SJCRH30 (cell line): ENCODE data around the gene PCDHGA7. TPM values are rescaled to one million over a fixed set of nuclear protein-coding genes. Genes with fewer than 3 reads are reported as not detected.
"Not testable (repeated sequence)": the region's sequence is repeated elsewhere in the genome, so short reads cannot be mapped to it uniquely, and the experiment has no call there.

Experiments
- DNase-seq, 2 experiments: peaks; one replicate each; pipeline ENCODE4 v3.0.0-alpha.2; 2015 to 2020
- H3K27ac ChIP-seq: fragments of 250-450 bp; sonication (Bioruptor Pico); 2 replicates; pipeline ENCODE4 v1.5.1; 2020; ENCODE audit warnings: mild to moderate bottlenecking, moderate library complexity
- H3K27me3 ChIP-seq: fragments of 250-450 bp; sonication (Bioruptor Pico); 2 replicates; pipeline ENCODE4 v1.5.1; 2020; ENCODE audit warnings: mild to moderate bottlenecking, moderate library complexity
- H3K36me3 ChIP-seq: fragments of 250-450 bp; sonication (Bioruptor Pico); 2 replicates; pipeline ENCODE4 v1.5.1; 2020; ENCODE audit warnings: mild to moderate bottlenecking, moderate library complexity
- H3K4me1 ChIP-seq: fragments of 250-450 bp; sonication (Bioruptor Pico); 2 replicates; pipeline ENCODE4 v1.5.1; 2020; ENCODE audit warnings: mild to moderate bottlenecking, moderate library complexity
- H3K4me3 ChIP-seq: fragments of 250-450 bp; sonication (Bioruptor Pico); 2 replicates; pipeline ENCODE4 v1.5.1; 2020; ENCODE audit warnings: mild to moderate bottlenecking, moderate library complexity
- H3K9me3 ChIP-seq: fragments of 250-450 bp; sonication (Bioruptor Pico); replicated peaks from 2 replicates; pipeline ENCODE4 v1.5.1; 2020; ENCODE audit warnings: mild to moderate bottlenecking, moderate library complexity
- total RNA-seq: library from RNA; depleted of rRNA; stranded (reverse); fragments of >200 nt; shearing (Covaris generic); gene quantifications from 2 replicates; pipeline ENCODE4 v1.2.3, GENCODE V29; 2014

Gene PCDHGA7
- total RNA-seq, 1 experiment from 2014 or later, result 4.7 TPM

- Histone ChIP-seq H3K36me3 (peaks cover 77% of the 10 kb centered on the region), H3K27me3 (no peaks in the 10 kb centered on the region), H3K4me3 (no peak overlapping the region), H3K9me3 (peaks cover 41% of the 10 kb centered on the region), H3K4me1 (no peaks in the 10 kb centered on the region), H3K27ac (no peak overlapping the region)
- no peak for DNase-seq
These were observed 25.6 kb upstream of the PCDHGA7 start for GRCh38 chr5:141356950-141357349.

- no peak for DNase-seq
- Histone ChIP-seq H3K27ac (no peak within 1 kb of the TSS), H3K9me3 (peaks cover 27% of the 10 kb centered on the region)
These were observed 22.6 kb upstream of the PCDHGA7 start, which contains the start of gene PCDHGB2 for GRCh38 chr5:141359790-141360426. Gene PCDHGB2, plus strand, starts transcription at chr5:141359994. Its CDS starts 142 bp downstream, at chr5:141360136.

GRCh38 chr5:141360685-141361084 is 21.9 kb upstream of the PCDHGA7 start:
- Histone ChIP-seq H3K9me3 (peaks cover 19% of the 10 kb centered on the region), H3K4me3 (no peak overlapping the region), H3K27ac (no peak overlapping the region), H3K27me3 (no peaks in the 10 kb centered on the region), H3K4me1 (no peaks in the 10 kb centered on the region), H3K36me3 (peaks cover 84% of the 10 kb centered on the region)
- DNase-seq, result no peak

More at GRCh38 chr5:141359790-141360426, 22.6 kb upstream of the PCDHGA7 start, which contains the start of gene PCDHGB2:
- Histone ChIP-seq H3K4me1 (no peaks in the 10 kb centered on the region), H3K36me3 (peaks cover 84% of the 10 kb centered on the region), H3K4me3 (no peak within 1 kb of the TSS), H3K27me3 (no peaks in the 10 kb centered on the region)

- no peak for DNase-seq
- Histone ChIP-seq H3K9me3 (peaks cover 16% of the 10 kb centered on the region), H3K36me3 (peaks cover 73% of the 10 kb centered on the region), H3K4me3 (no peak overlapping the region), H3K4me1 (no peaks in the 10 kb centered on the region), H3K27ac (no peak overlapping the region), H3K27me3 (no peaks in the 10 kb centered on the region)
These were observed 19.8 kb upstream of the PCDHGA7 start for GRCh38 chr5:141362719-141363118.

- DNase-seq, result no peak
- peaks cover 20% of the 10 kb centered on the region for H3K9me3 ChIP-seq
- H3K4me3 ChIP-seq, result no peak within 1 kb of the TSS
- H3K27me3 ChIP-seq, result no peaks in the 10 kb centered on the region
- peaks cover 67% of the 10 kb centered on the region for H3K36me3 ChIP-seq
- no peak within 1 kb of the TSS for H3K27ac ChIP-seq
- H3K4me1 ChIP-seq, result no peaks in the 10 kb centered on the region
These were observed 18.4 kb upstream of the PCDHGA7 start, which contains the start of gene PCDHGA5 for GRCh38 chr5:141363952-141364660. Gene PCDHGA5, plus strand, starts transcription at chr5:141364162. Its CDS starts 169 bp downstream, at chr5:141364331.

- H3K4me3 ChIP-seq, result no peak overlapping the region
- no peaks in the 10 kb centered on the region for H3K27me3 ChIP-seq
- H3K27ac ChIP-seq, result no peak overlapping the region
- H3K4me1 ChIP-seq, result no peaks in the 10 kb centered on the region
- DNase-seq, result no peak
- H3K36me3 ChIP-seq, result peaks cover 63% of the 10 kb centered on the region
- H3K9me3 ChIP-seq, result peaks cover 18% of the 10 kb centered on the region
These were observed 16.3 kb upstream of the PCDHGA7 start for GRCh38 chr5:141366016-141366896.

- H3K9me3 ChIP-seq, result peaks cover 27% of the 10 kb centered on the region
- H3K36me3 ChIP-seq, result peaks cover 65% of the 10 kb centered on the region
- DNase-seq, result no peak
These were observed 12.3 kb upstream of the PCDHGA7 start, which contains the start of gene PCDHGB3 for GRCh38 chr5:141369994-141370848. Gene PCDHGB3, plus strand, starts transcription at chr5:141370242. Its CDS starts 153 bp downstream, at chr5:141370395.

GRCh38 chr5:141371572-141372475 is 10.7 kb upstream of the PCDHGA7 start:
- DNase-seq, result no peak
- Histone ChIP-seq H3K27me3 (no peaks in the 10 kb centered on the region), H3K9me3 (peaks cover 27% of the 10 kb centered on the region)

More at GRCh38 chr5:141369994-141370848, 12.3 kb upstream of the PCDHGA7 start, which contains the start of gene PCDHGB3:
- Histone ChIP-seq H3K4me1 (no peaks in the 10 kb centered on the region), H3K27ac (no peak within 1 kb of the TSS), H3K4me3 (no peak within 1 kb of the TSS), H3K27me3 (no peaks in the 10 kb centered on the region)

GRCh38 chr5:141373673-141374317 is 8.7 kb upstream of the PCDHGA7 start, which contains the start of gene PCDHGA6:
Gene PCDHGA6, plus strand, starts transcription at chr5:141373891. Its CDS starts 193 bp downstream, at chr5:141374084.
- Histone ChIP-seq H3K27ac (no peak within 1 kb of the TSS), H3K27me3 (no peaks in the 10 kb centered on the region), H3K9me3 (peaks cover 26% of the 10 kb centered on the region), H3K4me1 (no peaks in the 10 kb centered on the region), H3K4me3 (no peak within 1 kb of the TSS), H3K36me3 (peaks cover 64% of the 10 kb centered on the region)
- DNase-seq, result no peak

More at GRCh38 chr5:141371572-141372475, 10.7 kb upstream of the PCDHGA7 start:
- no peak overlapping the region for H3K4me3 ChIP-seq
- H3K36me3 ChIP-seq, result peaks cover 61% of the 10 kb centered on the region
- H3K4me1 ChIP-seq, result no peaks in the 10 kb centered on the region
- H3K27ac ChIP-seq, result no peak overlapping the region

- H3K4me1 ChIP-seq, result no peaks in the 10 kb centered on the region
- H3K36me3 ChIP-seq, result peaks cover 64% of the 10 kb centered on the region
- H3K27ac ChIP-seq, result no peak overlapping the region
- H3K27me3 ChIP-seq, result no peaks in the 10 kb centered on the region
- peaks cover 26% of the 10 kb centered on the region for H3K9me3 ChIP-seq
- DNase-seq, result no peak
- no peak overlapping the region for H3K4me3 ChIP-seq
These were observed 7.9 kb upstream of the PCDHGA7 start for GRCh38 chr5:141374627-141375026.

- H3K27ac ChIP-seq, H3K4me3 ChIP-seq, DNase-seq, H3K4me1 ChIP-seq, H3K27me3 ChIP-seq: not testable (repeated sequence)
- H3K9me3 ChIP-seq, result peaks cover 26% of the 10 kb centered on the region
- peaks cover 60% of the 10 kb centered on the region for H3K36me3 ChIP-seq
These were observed 6.9 kb upstream of the PCDHGA7 start for GRCh38 chr5:141375444-141376155.

- Histone ChIP-seq H3K9me3 (peaks cover 7% of the 10 kb centered on the region), H3K36me3 (peaks cover 51% of the 10 kb centered on the region), H3K4me3 (no peak overlapping the region), H3K4me1 (no peaks in the 10 kb centered on the region), H3K27me3 (no peaks in the 10 kb centered on the region), H3K27ac (no peak overlapping the region)
- DNase-seq, result no peak
These were observed 803 bp downstream of the PCDHGA7 start for GRCh38 chr5:141383345-141383744.
